ENCODE results near the gene SLC7A1.

DNA sequence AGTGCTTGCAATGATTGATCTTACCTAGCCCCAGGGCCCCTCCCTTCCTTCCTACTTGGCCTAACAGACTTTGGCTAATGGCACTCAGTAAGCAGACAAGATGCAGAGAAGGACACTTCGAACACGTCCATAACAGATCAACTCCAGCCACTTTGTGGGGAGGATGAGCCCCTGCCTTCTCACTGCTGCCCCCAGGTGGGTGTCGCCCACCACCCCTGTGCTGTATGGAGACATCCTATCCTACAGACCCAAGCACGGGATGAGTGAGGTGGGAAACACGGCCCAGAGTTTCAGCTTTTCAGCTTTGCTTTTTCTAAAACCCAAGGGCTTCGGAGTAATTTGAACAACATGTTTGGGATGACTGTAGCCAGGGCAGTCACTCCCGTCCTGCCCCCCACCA lies 5.5 kb downstream of the SLC7A1 start:
- TF ChIP-seq, protein P1, sequence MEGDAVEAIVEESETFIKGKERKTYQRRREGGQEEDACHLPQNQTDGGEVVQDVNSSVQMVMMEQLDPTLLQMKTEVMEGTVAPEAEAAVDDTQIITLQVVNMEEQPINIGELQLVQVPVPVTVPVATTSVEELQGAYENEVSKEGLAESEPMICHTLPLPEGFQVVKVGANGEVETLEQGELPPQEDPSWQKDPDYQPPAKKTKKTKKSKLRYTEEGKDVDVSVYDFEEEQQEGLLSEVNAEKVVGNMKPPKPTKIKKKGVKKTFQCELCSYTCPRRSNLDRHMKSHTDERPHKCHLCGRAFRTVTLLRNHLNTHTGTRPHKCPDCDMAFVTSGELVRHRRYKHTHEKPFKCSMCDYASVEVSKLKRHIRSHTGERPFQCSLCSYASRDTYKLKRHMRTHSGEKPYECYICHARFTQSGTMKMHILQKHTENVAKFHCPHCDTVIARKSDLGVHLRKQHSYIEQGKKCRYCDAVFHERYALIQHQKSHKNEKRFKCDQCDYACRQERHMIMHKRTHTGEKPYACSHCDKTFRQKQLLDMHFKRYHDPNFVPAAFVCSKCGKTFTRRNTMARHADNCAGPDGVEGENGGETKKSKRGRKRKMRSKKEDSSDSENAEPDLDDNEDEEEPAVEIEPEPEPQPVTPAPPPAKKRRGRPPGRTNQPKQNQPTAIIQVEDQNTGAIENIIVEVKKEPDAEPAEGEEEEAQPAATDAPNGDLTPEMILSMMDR (IDR thresholded peaks at IDR 0.05; ENCODE audit: low read length): peak; percentile 38; the same call in 1 of the 2 replicates
- no peak for TF ChIP-seq EZH2 (IDR thresholded peaks at IDR 0.05; ENCODE audit: borderline replicate concordance, low read length)
